Measurements from ENCODE around the gene SCUBE2. TPM values are rescaled to one million over a fixed set of nuclear protein-coding genes. Genes with fewer than 3 reads are reported as not detected.

SCUBE2 gene
- total RNA-seq, 1 donor, result 0.54 TPM

DNA sequence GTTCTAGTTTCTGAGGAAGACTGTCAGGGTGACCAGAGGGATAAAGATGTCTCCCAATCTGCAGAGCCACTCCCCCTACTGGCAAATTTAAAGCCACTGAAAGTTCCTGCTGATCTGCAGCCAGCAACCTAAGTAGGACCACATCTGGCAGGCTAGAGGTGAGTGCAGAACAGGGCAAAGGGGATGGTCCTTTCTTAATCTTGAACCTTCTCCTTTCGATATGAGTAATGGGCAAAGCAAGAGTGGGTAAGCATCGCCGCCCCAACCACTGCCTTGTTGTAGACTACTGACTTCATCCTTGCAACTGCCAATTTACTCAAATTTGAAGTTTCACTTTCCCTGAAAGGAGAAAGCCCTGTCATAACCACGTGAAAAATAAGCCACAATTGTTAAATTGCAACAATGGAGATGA lies 30.7 kb downstream of the SCUBE2 start:
- DNase-seq (ENCODE audit: low read depth), result no peak
- no peak overlapping the region for H3K4me3 ChIP-seq (ENCODE audit: low read depth, low read length)
- TF ChIP-seq, protein P1, sequence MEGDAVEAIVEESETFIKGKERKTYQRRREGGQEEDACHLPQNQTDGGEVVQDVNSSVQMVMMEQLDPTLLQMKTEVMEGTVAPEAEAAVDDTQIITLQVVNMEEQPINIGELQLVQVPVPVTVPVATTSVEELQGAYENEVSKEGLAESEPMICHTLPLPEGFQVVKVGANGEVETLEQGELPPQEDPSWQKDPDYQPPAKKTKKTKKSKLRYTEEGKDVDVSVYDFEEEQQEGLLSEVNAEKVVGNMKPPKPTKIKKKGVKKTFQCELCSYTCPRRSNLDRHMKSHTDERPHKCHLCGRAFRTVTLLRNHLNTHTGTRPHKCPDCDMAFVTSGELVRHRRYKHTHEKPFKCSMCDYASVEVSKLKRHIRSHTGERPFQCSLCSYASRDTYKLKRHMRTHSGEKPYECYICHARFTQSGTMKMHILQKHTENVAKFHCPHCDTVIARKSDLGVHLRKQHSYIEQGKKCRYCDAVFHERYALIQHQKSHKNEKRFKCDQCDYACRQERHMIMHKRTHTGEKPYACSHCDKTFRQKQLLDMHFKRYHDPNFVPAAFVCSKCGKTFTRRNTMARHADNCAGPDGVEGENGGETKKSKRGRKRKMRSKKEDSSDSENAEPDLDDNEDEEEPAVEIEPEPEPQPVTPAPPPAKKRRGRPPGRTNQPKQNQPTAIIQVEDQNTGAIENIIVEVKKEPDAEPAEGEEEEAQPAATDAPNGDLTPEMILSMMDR (IDR thresholded peaks at IDR 0.05; ENCODE audit: insufficient read depth, low read length), result no peak

DNA sequence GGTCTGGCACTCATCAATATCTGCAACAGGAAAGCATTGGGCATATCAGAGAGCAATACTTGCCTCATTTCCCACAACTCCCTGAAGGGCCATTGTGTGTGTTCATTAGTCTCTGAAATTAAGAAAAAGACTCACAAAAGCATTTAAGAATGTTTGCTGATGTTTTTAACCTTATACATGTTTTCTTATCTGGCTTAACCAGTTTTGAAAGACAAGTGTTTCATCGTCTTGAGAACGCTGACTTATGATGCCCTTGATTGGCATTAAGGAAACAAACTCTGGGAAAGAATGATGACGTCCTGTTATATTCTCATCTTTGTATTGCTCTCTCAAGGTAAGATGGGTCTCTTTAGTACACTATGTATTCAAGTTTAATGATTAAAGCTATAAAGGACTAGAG lies 32.0 kb downstream of the SCUBE2 start:
- TF ChIP-seq, protein P1 (IDR thresholded peaks at IDR 0.05; ENCODE audit: insufficient read depth, low read length), result no peak
- DNase-seq (ENCODE audit: low read depth), result no peak
- H3K4me3 ChIP-seq (ENCODE audit: low read depth, low read length), result no peak overlapping the region

GRCh38 chr11:9057888-9058287 lies 33.5 kb downstream of the SCUBE2 start:
- TF ChIP-seq, protein P1 (IDR thresholded peaks at IDR 0.05; ENCODE audit: insufficient read depth, low read length), result no peak
- H3K4me3 ChIP-seq (ENCODE audit: low read depth, low read length), result no peak overlapping the region
- no peak for DNase-seq (ENCODE audit: low read depth)

- peak; percentile 34 for DNase-seq (ENCODE audit: low read depth)
These were observed 34.4 kb downstream of the SCUBE2 start for GRCh38 chr11:9057007-9057406.

GRCh38 chr11:9056467-9056866 lies 34.9 kb downstream of the SCUBE2 start:
- no peak for DNase-seq (ENCODE audit: low read depth)
- TF ChIP-seq, protein P1 (IDR thresholded peaks at IDR 0.05; ENCODE audit: insufficient read depth, low read length), result no peak
- H3K4me3 ChIP-seq (ENCODE audit: low read depth, low read length), result no peak overlapping the region

More at GRCh38 chr11:9057007-9057406, 34.4 kb downstream of the SCUBE2 start:
- no peak overlapping the region for H3K4me3 ChIP-seq (ENCODE audit: low read depth, low read length)
- TF ChIP-seq, protein P1 (IDR thresholded peaks at IDR 0.05; ENCODE audit: insufficient read depth, low read length), result no peak

DNA sequence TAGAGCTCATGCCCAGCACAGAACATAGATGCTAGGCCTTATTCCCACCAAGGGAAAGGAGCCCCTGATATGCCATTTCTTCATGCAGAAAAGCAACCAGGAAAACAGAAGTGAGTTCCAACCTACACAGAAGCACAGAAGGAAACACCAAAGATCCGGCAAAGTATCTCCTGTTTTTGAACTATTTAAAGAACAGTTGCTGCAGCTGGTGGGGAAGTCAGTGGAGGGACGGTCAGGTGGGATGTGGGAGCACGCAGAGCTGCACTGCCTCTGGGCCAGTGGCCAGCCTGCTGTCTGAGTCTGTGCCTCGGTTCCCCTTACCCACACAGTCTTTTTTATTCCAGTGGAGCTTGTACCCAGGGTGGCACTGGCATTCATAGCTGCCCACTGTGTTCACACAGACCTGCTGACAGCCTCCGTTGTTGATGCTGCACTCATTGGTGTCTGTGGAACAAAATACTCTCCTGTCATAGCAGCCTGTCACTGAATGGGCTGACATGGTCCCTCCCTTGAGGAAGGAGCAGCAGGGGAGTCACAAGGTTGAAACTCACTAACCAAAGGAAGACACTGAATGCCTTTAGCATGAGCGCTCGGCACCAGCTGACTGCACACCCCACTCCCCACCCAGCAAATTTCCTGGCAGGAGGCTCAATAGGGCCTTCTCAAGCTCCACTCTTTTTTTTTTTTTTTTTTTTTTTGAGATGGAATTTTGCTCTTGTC lies 37.9 kb downstream of the SCUBE2 start:
- H3K4me3 ChIP-seq (ENCODE audit: low read depth, low read length), result no peak overlapping the region
- TF ChIP-seq, protein P1 (IDR thresholded peaks at IDR 0.05; ENCODE audit: insufficient read depth, low read length), result no peak
- peak; percentile 8 for DNase-seq (ENCODE audit: low read depth)

DNA sequence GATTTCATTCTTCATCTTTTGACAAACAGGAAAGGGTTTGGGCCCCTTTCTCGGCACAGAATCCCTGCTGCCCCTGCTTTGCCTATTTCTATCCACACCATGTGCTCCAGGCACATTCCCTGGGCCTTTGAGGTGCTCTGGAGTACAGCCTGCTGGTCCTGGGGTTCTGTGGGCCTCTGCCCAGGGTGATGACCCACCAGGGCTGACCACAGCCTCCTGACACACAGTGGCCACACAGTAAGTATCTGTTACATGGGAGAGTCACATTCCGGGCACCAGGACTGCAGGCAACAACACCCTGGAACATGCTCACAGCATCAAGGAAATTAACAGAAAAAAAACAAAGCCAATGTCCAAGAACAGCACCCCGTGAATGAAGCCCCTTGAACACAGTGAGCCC lies 39.1 kb downstream of the SCUBE2 start:
- DNase-seq (ENCODE audit: low read depth), result no peak
- TF ChIP-seq, protein P1 (IDR thresholded peaks at IDR 0.05; ENCODE audit: insufficient read depth, low read length), result no peak
- no peak overlapping the region for H3K4me3 ChIP-seq (ENCODE audit: low read depth, low read length)
